Bone marrow (tissue), 2 donors: ENCODE data around the gene GNL1.

ENCODE experiments used
- DNase-seq, 2 donors: peaks; one replicate each; lab custom pipeline; 2025; lab: John Stamatoyannopoulos, UW

The GNL1 gene, protein sequence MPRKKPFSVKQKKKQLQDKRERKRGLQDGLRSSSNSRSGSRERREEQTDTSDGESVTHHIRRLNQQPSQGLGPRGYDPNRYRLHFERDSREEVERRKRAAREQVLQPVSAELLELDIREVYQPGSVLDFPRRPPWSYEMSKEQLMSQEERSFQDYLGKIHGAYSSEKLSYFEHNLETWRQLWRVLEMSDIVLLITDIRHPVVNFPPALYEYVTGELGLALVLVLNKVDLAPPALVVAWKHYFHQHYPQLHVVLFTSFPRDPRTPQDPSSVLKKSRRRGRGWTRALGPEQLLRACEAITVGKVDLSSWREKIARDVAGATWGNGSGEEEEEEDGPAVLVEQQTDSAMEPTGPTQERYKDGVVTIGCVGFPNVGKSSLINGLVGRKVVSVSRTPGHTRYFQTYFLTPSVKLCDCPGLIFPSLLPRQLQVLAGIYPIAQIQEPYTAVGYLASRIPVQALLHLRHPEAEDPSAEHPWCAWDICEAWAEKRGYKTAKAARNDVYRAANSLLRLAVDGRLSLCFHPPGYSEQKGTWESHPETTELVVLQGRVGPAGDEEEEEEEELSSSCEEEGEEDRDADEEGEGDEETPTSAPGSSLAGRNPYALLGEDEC

DNA sequence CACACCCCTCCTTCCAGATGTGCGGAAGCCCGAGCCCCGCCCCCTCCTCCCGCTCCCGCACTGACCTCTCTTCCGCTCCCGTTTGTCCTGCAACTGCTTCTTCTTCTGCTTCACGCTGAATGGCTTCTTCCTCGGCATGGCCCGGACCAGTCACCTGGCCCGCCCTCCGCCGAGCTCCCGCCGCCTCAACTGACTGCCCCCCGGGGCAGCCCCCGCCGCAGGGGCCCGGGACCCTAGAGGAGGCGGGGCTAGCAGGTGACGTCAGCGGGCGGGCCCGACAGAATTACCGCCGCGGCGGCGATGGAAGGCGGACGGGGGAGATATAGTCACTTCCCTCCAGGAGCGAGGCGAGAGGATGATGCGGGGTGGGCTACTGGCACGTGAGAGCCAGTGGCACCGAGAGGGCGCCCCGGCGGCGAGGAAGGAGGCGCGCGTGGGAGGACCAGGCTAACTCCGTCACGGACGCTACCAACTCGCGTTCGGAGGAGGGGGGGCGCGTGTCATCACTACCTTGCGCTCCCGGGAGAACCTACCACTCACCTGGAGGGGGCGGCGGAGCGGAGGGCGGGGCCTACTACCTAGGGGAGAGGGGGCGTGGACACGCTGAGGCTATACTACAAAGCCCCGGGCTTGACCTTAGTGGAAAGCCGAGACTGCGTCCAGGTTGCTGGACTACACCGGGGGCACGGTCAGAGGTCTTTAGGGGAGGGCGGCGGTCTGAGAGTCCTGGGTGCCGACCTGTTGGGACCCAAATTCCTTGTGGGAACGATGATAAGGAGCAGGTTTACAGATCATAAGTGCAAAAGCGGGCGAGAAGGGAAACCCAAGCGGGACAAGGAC lies at the start of gene GNL1:
TSS of gene GNL1 (minus strand) at position 424 of the 840 bp plus-strand sequence. CDS start at position 138, 286 bp downstream.
- DNase-seq, result peak; percentile 84 to 98

DNA sequence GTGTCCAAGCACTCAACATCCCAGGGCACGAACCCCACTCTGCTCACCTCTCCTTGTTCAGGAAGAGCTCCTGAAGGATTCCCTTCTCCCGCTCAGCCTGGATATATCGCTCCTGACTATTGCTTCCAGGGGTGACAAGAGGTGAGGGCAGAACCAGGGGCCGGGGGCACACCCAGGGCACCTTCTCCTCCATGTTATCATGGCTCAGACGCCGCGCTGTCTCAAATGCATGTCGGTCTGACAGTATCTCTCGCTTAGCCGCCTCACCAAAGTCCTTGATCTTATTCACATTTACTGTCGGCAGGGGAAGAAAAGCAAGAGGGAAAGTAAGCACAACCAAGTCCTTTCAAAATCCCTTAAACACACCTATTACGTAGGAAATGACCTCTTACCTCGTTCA lies 47.7 kb upstream of the GNL1 start:
- DNase-seq, result no peak

DNA sequence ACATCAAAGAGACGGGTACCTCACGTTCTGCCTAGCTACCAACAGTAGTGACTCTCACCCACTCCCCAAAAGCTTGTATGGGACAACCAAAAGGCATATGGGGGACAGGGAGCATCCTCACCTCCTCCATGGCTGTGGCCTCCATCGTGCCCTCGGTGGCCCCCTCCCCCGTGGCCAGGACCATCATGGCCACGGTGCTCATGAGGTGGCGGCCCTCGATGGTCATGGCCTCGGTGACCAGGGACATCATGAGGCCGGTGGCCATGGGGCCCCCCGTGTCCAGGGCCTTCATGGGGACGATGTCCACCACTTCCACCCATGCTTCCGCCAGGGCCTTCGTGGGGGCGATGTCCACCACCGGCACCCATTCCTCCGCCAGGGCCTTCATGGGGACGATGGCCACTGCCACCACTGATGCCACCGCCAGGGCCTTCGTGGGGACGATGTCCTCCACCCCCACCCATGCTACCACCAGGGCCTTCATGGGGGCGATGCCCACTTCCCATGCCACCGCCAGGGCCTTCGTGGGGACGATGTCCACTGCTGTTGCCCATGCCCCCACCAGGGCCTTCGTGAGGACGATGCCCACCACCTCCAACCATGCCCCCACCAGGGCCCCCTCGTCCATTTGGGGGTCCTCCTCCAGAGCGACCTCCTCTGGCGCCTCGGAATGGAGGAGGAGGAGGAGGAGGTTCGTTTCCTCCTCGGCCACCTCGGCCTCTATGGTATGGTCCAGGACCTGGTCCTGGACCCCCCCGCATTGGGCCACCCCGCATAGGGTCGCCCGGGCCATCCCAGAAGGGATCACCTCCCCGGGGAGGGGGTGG lies 45.7 kb upstream of the GNL1 start:
- DNase-seq, result no peak

DNA sequence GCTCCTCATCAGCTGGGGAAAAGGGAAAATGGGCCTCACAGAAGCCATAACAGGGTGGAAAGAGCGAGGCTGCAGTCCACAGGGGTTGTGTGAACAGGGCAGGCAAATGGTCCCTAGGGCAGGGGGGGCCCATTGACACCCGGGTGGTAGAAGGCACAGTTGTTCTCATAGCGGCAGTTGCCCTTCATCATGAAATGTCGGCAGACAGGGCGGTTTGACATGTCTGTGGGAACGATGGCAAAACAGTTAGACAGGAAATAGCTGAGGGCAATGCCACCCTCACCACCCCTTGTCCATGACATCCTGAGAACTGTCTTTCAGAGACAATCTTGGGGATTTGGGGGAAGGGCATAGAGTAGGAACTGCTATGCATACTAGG lies 45.1 kb upstream of the GNL1 start:
- no peak for DNase-seq

DNA sequence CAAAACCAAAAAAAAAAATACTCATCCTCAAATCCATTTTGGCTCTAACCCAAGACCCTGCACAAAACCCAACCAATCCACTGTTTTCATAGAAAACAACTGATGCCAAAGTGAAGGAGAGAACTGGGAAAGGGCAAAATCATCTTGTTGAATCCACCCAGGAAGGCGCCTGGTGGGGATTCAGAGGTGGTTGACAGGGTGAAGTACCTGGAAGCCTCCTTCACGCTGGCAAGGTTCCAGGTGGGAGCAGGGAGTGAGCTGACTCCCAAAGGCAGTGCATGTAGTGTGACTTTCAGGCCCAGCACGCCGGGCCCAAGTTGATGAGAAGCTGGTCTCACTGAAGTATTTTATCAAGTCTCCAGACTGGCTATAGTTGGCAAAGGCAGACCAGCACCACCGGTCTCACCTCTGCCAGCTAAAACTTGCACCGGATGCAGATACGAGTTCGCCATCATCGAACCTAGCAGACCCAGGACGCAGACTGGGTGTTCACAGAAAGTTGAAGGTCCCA lies 44.2 kb upstream of the GNL1 start:
- no peak for DNase-seq

DNA sequence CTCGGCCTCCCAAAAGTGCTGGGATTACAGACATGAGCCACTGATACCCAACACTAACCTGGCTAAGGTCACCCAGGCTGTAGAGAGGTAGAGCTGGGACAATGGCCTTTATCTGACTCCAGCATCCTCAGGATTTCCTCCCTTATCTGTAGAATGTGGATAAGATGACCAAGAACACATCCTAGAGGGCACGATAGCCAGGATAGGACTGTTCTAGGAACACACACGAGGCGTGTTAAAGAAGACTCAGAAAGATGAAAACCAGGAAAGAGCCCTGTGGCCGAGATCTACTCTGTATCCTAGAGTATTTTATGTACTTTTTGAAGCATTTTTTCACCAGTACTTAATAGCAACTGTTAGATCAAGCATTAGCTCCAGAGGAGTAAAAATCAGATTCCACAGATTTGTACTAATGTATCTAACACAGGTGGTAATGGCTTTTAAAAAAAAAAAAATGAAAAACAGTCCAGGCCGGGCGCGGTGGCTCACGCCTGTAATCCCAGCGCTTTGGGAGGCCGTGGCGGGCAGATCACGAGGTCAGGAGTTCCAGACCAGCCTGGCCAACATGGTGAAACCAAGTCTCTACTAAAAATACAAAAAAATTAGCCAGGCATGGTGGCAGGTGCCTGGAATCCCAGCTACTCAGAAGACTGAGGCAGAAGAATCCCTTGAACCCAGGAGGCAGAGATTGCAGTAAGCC lies 43.5 kb upstream of the GNL1 start:
- DNase-seq, result no peak

DNA sequence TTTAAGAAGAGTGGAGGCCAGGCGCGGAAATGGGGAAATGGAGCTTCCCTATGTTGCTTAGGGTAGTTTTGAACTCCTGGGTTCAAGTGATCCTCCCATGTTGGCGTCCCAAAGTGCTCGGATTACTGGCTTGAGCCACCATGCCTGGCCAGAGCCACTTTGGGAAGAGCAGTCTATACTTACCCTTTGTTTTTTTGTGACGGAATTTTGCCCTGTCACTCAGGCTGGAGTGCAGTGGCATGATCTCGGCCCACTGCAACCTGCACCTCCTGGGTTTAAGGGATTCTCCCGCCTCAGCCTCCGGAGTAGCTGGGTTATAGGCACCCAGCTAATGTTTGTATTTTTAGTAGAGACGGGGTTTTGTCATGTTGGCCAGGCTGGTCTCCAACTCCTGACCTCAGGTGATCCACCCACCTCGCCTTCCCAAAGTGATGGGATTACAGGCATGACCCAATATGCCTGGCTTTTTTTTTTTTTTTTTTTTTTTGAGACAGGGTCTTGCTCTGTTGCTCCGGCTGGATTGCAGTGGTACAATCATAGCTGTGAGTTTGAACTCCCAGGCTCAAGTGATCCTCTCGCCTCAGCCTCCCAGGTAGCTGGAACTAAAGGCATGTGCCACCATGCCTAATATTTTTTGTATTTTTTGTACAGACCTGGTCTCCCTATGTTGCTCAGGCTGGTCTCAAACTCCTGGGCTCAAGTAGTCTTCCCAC lies 42.8 kb upstream of the GNL1 start:
- DNase-seq, result no peak

DNA sequence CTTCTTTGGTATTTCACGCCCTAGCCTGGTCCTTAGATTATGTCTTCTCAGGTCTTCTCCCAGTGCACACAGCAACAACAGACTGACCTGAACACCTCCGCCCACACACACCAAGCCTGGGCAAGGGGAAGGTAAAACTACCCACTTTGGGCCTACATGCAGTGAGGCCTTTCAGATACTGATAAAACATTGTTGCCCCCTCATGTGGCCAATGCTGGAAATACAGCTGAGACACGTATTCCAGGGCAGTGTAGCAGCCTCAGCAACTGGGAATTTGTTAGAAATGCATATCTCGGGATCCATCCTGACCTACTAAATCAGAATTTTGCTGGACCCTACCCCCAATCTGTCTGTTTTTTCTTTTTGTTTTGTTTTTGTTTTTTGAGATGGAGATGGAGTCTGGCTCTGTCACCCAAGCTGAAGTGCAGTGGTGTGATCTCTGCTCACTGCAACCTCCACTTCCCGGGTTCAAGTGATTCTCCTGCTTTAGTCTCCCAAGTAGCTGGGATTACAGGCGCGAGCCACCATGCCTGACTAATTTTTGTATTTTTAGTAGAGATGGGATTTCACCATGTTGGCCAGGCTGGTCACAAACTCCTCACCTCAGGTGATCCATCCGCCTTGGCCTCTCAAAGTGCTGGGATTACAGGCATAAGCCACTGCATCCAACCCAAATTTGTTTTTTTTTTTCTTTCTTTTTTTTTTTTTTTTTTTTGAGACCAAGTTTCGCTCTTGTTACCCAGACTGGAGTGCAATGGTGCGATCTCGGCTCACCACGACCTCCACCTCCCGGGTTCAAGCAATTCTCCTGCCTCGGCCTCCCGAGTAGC lies 41.2 kb upstream of the GNL1 start:
- peak; percentile 33 to 39 for DNase-seq

DNA sequence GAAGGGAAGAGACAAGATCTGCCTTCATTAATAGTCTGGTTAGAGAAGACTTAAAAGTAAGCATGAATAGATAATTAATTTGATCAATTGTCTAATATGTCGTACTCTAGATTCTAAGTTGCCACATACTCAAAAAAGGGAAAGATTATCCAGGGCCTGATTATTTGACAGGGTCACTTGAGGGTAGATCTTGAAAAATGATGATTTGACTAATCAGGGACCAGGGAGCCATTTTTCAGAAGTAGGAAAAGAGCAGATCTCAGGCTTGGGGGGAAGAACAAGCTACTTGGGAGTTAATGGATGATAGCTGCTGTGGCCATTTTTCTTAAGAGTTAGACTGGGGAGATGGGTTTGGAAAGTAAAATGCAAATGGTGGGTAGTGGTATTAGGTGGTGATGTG lies 36.0 kb upstream of the GNL1 start:
- DNase-seq, result no peak

DNA sequence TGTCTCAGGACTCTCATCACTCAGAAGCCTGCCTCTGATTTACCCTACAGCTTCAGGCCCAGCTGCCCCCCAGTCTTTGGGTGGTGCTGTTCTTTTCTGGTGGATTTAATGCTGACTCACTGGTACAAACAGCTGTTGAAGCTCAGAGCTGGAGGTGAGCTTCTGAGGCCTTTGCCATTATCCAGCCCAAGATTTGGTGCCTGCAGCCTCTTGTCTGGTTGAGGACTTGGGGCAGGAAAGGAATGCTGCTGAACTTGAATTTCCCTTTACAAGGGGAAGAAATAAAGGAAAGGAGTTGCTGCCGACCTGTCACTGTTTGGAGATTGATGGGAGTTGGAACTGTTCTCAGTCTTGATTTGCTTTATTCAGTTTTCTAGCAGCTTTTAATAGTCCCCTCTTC lies 34.7 kb upstream of the GNL1 start:
- DNase-seq, result no peak

DNA sequence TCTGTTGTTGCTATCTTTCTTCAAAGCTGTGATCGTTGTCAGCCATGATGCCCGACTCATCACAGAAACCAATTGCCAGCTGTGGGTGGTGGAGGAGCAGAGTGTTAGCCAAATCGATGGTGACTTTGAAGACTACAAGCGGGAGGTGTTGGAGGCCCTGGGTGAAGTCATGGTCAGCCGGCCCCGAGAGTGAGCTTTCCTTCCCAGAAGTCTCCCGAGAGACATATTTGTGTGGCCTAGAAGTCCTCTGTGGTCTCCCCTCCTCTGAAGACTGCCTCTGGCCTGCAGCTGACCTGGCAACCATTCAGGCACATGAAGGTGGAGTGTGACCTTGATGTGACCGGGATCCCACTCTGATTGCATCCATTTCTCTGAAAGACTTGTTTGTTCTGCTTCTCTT lies 34.2 kb upstream of the GNL1 start:
- no peak for DNase-seq

DNA sequence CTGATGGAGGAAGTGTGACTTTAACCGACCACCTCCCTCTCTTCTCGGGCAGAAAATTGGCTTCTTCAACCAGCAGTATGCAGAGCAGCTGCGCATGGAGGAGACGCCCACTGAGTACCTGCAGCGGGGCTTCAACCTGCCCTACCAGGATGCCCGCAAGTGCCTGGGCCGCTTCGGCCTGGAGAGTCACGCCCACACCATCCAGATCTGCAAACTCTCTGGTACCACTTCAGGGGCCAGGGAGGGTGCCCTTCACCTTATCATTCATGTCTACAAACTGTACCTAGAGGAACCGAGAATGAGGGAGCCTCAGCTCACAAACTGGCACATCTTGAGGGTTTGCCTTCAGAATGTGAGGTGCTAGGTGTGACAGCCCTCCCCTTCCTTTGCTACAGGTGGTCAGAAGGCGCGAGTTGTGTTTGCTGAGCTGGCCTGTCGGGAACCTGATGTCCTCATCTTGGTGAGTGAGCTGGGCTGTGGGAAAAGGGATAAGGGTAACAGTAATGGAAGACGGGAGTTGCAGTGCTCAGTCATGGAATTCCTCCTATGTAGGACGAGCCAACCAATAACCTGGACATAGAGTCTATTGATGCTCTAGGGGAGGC lies 33.6 kb upstream of the GNL1 start:
- DNase-seq, result no peak

DNA sequence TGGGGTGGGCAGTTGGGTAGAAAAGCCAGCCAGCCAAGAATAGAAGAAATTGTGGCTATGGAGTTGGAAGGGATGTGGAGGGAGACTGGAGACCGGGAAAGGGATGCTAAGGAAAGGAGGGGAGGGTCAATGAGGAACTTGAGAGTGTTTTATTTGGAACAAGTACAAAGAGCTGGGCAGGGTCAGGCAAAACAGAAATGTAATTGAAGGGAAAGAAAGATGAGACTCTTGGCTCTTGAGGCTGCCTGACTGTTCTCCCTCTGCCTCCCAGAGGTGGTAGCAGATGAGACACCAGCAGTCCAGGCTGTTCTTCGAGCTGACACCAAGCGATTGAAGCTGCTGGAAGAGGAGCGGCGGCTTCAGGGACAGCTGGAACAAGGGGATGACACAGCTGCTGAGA lies 27.6 kb upstream of the GNL1 start:
- DNase-seq, result no peak

DNA sequence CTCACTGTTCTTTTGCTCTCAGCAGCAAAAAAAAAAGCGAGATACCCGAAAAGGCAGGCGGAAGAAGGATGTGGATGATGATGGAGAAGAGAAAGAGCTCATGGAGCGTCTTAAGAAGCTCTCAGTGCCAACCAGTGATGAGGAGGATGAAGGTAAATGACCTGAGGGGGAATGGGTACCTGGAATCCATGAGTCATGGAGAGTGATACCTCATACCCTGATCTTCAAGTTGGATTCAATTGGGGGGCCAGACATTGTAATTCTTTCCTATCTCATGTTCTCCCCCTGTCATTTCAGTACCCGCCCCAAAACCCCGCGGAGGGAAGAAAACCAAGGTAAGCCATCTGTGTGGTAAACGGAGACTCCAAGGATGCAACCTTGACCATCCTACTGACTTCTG lies 21.8 kb upstream of the GNL1 start:
- no peak for DNase-seq

DNA sequence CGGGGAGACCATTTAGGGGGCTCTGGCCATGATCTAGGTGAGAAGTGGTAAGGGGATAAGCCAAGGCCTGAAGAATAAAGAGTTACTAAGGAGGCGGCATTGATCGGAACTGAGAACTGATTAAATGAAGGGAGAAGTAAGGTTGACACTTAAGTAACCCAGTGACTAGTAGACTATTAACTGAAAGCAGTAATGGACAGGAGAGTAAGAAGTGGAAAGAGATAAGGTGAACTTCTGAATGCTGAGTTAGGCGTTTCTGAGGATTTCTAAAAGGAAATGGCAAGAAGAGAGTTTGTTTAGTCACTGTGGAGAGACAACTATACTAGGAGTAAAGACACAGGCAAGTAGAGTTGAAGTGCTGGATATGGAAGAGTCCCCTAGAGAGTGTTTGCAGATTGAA lies 16.8 kb upstream of the GNL1 start:
- no peak for DNase-seq

DNA sequence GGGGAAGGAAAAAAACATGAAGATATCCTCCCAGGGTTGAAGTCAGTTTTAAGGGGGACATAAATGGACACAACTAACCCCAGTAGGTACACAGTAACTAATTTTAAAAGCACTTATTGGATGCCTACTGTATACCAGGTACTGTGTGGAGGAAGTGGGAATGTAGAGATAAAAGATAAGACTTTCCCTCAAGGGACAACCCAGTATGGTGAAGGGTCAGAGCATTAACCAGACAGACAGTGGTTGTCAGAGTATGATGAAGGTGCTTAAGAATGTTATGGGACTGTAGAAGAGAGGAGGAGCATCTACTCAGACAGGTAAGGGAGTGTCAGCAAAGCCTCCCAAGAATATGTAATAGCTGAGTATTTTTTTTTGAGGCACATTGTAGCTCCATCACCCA lies 15.9 kb upstream of the GNL1 start:
- DNase-seq, result no peak

DNA sequence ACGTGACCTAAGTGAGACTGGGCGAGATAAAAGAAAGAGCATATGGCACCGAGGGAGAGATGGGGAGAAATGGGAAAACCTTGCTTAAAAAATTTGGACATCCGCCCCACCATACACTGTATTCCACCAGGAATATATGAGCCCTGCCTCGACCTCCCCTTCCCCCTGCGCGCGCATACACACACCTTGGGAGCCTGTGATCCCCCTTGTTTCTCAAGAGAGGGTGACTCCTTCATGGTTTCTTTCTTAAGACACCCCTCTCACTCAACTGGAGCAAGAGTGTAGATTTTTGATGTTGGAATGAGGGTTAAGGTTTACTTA lies 15.4 kb upstream of the GNL1 start:
- no peak for DNase-seq

DNA sequence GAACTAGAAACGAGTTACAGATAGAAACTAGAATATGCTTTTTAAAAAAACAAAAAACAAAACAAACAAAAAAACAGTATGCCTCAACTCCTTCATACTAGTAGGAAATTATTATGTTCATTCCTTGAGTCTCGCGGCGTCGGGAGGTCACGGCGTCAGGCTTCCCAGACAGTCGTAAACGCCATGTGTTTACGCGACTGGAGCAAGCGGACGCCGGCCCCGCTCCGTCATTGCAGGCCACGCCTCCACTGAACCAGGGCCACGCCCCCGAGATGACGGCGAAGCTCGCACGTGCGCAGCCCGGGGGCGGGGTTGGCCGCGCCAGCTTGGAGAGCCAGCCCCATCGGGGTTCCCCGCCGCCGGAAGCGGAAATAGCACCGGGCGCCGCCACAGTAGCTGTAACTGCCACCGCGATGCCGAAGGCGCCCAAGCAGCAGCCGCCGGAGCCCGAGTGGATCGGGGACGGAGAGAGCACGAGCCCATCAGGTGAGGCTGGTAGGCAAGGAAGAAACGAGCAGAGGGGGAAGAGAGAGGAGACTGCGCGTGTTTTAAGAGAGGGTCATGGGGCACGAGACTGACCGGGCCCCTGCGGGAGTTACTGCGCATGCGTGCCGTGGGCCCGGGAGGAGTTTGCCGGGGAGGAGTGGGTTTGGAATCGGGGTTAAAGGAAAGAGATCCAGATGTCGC lies 14.9 kb upstream of the GNL1 start, which contains the start of gene ABCF1:
TSS of gene ABCF1 (plus strand) at position 368 of the 687 bp plus-strand sequence. CDS start at position 414, 46 bp downstream.
- DNase-seq, result peak; percentile 91 to 96

DNA sequence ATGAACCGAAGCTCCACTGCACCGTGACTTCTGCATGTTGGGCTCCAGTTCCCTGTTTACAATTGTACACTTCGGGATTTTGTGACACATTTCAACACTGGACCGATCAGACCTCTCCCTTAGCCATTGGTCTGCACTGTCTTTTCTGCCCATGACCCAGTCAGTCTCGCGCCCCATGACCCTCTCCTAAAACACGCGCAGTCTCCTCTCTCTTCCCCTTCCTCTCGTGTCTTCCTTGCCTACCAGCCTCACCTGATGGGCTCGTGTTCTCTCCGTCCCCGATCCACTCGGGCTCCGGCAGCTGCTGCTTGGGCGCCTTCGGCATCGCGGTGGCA lies 14.4 kb upstream of the GNL1 start:
- peak in 1 of 2 donors; percentile 42 for DNase-seq
